ENCODE results near the gene DPYSL3.

GRCh38 chr5:147407094-147407681 is 102.7 kb downstream of the DPYSL3 start:
- TF ChIP-seq CTCF (IDR thresholded peaks at IDR 0.05; ENCODE audit: low read depth, low read length, poor library complexity, severe bottlenecking), result no peak
- TF ChIP-seq EZH2phosphoT487 (IDR thresholded peaks at IDR 0.05; ENCODE audit: borderline replicate concordance, low read length), result no peak

Data from DOHH2 (cell line).